Subcutaneous adipose tissue (tissue), 4 donors: ENCODE data around the gene CXCR5. TPM values are rescaled to one million over a fixed set of nuclear protein-coding genes. Genes with fewer than 3 reads are reported as not detected.

Experiments used
- total RNA-seq, 4 donors: library from RNA; depleted of rRNA; stranded (reverse); fragments of >200 nt; gene quantifications; one replicate each; pipeline ENCODE4 v1.1.0, GENCODE V29; 2016
- TF ChIP-seq, protein P1 (sequence below): fragments of 450-650 bp; IDR thresholded peaks from one replicate; pipeline ENCODE4 v1.5.1; 2016; ENCODE audit warnings: low read depth, mild to moderate bottlenecking, control low read depth, antibody characterized with exemption, moderate library complexity

CXCR5 gene
- total RNA-seq, 4 donors from 2014 or later = 0.16 TPM; not detected in 3

- TF ChIP-seq, protein P1, sequence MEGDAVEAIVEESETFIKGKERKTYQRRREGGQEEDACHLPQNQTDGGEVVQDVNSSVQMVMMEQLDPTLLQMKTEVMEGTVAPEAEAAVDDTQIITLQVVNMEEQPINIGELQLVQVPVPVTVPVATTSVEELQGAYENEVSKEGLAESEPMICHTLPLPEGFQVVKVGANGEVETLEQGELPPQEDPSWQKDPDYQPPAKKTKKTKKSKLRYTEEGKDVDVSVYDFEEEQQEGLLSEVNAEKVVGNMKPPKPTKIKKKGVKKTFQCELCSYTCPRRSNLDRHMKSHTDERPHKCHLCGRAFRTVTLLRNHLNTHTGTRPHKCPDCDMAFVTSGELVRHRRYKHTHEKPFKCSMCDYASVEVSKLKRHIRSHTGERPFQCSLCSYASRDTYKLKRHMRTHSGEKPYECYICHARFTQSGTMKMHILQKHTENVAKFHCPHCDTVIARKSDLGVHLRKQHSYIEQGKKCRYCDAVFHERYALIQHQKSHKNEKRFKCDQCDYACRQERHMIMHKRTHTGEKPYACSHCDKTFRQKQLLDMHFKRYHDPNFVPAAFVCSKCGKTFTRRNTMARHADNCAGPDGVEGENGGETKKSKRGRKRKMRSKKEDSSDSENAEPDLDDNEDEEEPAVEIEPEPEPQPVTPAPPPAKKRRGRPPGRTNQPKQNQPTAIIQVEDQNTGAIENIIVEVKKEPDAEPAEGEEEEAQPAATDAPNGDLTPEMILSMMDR = no peak
Observed at GRCh38 chr11:118877487-118878162, 6.1 kb upstream of the CXCR5 start.

DNA sequence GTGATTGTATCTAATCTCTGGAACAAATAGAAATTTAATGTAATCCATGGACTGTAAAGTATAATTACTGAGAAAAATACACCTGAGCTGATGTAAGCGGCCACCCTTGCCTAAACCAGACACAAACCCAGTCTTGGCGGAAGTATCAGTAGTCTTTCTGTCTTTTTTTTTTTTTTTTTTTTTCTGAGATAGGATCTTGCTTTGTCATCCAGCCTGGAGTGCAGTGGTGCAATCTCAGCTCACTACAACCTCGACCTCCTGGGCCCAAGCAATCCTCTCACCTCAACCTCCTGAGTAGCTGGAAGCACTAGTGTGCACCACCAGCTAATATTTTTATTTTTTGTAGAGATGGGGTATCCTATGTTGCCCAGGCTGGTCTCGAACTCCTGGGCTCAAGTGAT lies 5.5 kb upstream of the CXCR5 start:
- TF ChIP-seq, protein P1 = no peak

GRCh38 chr11:118881228-118881627 lies 2.5 kb upstream of the CXCR5 start:
- TF ChIP-seq, protein P1 = no peak

DNA sequence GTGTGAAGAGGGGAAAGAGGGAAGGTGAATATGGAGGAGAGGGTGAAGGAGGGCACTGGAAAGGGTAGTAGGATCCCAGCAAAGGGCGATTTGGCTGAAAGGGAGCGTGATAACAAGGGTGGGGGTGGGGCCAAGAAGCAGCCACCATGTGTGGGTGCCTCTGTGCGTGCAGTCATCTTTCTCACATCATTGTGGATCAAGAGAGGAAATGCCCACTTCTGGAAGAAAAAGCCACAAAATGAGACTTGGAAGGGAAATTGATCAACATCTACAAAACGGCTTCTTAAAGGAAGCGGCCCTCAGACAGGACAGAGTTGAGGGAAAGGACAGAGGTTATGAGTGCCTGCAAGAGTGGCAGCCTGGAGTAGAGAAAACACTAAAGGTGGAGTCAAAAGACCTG lies 1.2 kb upstream of the CXCR5 start:
- TF ChIP-seq, protein P1 = no peak

DNA sequence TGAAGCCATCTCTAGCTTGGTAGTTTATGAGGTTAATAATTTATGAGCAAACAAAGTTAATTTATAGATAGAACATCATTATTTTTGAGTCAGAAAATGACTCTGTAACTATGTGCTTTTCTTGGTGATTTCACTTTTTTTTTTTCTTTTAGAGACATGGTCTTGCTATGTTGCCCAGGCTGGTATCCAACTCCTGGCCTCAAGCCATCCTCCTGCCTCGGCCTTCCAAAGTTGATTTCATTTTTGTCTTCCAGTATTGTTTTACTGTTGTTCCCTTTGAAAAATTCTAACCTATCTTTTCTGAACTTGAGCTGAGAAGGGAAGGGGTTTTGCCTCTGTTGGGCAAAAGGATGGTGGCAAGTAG lies 706 bp upstream of the CXCR5 start:
- TF ChIP-seq, protein P1 = no peak

DNA sequence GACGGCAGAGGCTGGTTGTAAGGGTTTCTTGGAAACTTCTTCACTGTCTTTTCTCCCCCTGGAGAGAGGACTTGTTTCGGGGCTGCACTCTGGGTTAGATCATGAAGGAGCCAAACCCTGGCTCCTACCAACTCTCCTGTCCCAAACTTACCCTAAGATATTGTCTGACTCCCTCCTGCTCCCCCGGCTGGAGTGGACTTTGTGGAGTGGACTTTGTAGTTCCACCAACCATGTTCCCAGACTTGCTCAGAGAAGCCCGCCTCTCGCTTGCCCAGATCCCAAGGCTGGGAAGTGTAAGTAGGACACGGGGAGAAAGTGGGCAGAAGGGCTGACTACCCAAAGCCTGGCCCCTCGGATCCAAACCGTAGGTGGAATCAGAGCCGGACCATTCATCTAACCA lies 1.2 kb downstream of the CXCR5 start:
- TF ChIP-seq, protein P1 = no peak

DNA sequence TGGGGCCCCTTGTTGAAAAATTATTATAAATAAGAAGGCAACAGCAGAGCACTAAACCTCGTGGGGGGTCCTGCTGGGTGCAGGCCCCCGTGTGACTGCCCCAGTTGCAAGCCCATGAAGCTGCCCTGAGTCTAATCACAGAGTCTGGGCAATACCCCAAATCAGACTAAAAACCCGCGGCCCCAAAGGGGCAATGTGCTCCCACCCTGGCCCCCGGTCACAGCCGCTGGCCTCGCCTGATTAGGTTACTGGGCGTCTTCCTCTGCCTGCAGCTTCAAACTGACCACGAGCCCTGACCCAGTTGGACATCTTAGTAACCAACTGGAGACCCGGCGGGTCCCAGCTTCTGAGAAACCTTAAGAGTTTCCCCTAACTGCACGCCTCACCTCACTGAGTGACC lies 1.6 kb downstream of the CXCR5 start:
- TF ChIP-seq, protein P1 = no peak
